ENCODE measurements around the gene PTPRO. TPM values are rescaled to one million over a fixed set of nuclear protein-coding genes. Genes with fewer than 3 reads are reported as not detected.

PTPRO gene
- total and polyA plus RNA-seq, 8 donors: 0.35 to 11.6 (median 0.68) TPM; not detected in 3

GRCh38 chr12:15435597-15435996 lies 113.3 kb downstream of the PTPRO start:
- no peaks in the 10 kb centered on the region for H3K4me1 ChIP-seq
- peaks cover 0 to 20% (median 15%) of the 10 kb centered on the region in 4 donors for H3K9me3 ChIP-seq
- H3K27ac ChIP-seq: no peak overlapping the region
- H3K4me3 ChIP-seq: no peak overlapping the region
- 89 to 99% (median 95%) methylated on average over 2 of the region's 2 CpGs for WGBS, 5 donors
- intact Hi-C loops (cut with DNase I; ENCODE audit: low total_unique reads): no loop called here
- no peak for DNase-seq
- H3K27me3 ChIP-seq: no peaks in the 10 kb centered on the region
- no peaks in the 10 kb centered on the region for H3K36me3 ChIP-seq
- TF ChIP-seq POLR2AphosphoS5 (IDR thresholded peaks at IDR 0.05) (no peak), EP300 (IDR thresholded peaks at IDR 0.05) (no peak), CTCF (IDR thresholded peaks at IDR 0.05) (no peak), POLR2A (IDR thresholded peaks at IDR 0.05) (no peak)

GRCh38 chr12:15439459-15439858 lies 117.2 kb downstream of the PTPRO start:
- WGBS, 5 donors: 85 to 95% (median 93%) methylated on average over 8 to 9 of the region's 9 CpGs
- Histone ChIP-seq H3K27me3 (no peaks in the 10 kb centered on the region), H3K4me3 (no peak overlapping the region), H3K9me3 (peaks cover 0 to 20% (median 15%) of the 10 kb centered on the region in 4 donors), H3K36me3 (no peaks in the 10 kb centered on the region), H3K27ac (no peak overlapping the region), H3K4me1 (no peaks in the 10 kb centered on the region)
- no peak for TF ChIP-seq EP300 (IDR thresholded peaks at IDR 0.05)
- TF ChIP-seq POLR2AphosphoS5 (IDR thresholded peaks at IDR 0.05): no peak
- no peak for TF ChIP-seq POLR2A (IDR thresholded peaks at IDR 0.05)
- no peak for TF ChIP-seq CTCF (IDR thresholded peaks at IDR 0.05)
- intact Hi-C loops (cut with DNase I; ENCODE audit: low total_unique reads): no loop called here
- DNase-seq: no peak

GRCh38 chr12:15443050-15443449 lies 120.7 kb downstream of the PTPRO start:
- no peaks in the 10 kb centered on the region for H3K27me3 ChIP-seq
- no peak overlapping the region for H3K27ac ChIP-seq
- no peak overlapping the region for H3K4me3 ChIP-seq
- H3K36me3 ChIP-seq: no peaks in the 10 kb centered on the region
- DNase-seq: no peak
- intact Hi-C loops (cut with DNase I; ENCODE audit: low total_unique reads): no loop called here
- peaks cover 0 to 9% (median 5%) of the 10 kb centered on the region in 4 donors for H3K9me3 ChIP-seq
- no peaks in the 10 kb centered on the region for H3K4me1 ChIP-seq
- no peak for TF ChIP-seq EP300 (IDR thresholded peaks at IDR 0.05)
- 93 to 98% (median 95%) methylated on average over 3 of the region's 3 CpGs for WGBS, 5 donors

- no peaks in the 10 kb centered on the region for H3K27me3 ChIP-seq
- no peak overlapping the region for H3K27ac ChIP-seq
- intact Hi-C loops (cut with DNase I; ENCODE audit: low total_unique reads): no loop called here
- TF ChIP-seq POLR2A (IDR thresholded peaks at IDR 0.05) (no peak), POLR2AphosphoS5 (IDR thresholded peaks at IDR 0.05) (no peak), EP300 (IDR thresholded peaks at IDR 0.05) (no peak), CTCF (IDR thresholded peaks at IDR 0.05) (no peak)
- peaks cover 0 to 9% (median 2%) of the 10 kb centered on the region in 4 donors for H3K9me3 ChIP-seq
- H3K36me3 ChIP-seq: no peaks in the 10 kb centered on the region
- 61 to 78% (median 68%) methylated on average over 4 of the region's 4 CpGs for WGBS, 5 donors
- H3K4me1 ChIP-seq: no peaks in the 10 kb centered on the region
- no peak for DNase-seq
- H3K4me3 ChIP-seq: no peak overlapping the region
Observed at GRCh38 chr12:15443611-15444010, 121.3 kb downstream of the PTPRO start.

- 85 to 95% (median 93%) methylated on average over 4 of the region's 4 CpGs for WGBS, 5 donors
- TF ChIP-seq POLR2A (IDR thresholded peaks at IDR 0.05) (no peak), POLR2AphosphoS5 (IDR thresholded peaks at IDR 0.05) (no peak), EP300 (IDR thresholded peaks at IDR 0.05) (no peak), CTCF (IDR thresholded peaks at IDR 0.05) (no peak)
- Histone ChIP-seq H3K27me3 (no peaks in the 10 kb centered on the region), H3K9me3 (peaks cover 0 to 5% (median 0%) of the 10 kb centered on the region in 4 donors), H3K36me3 (no peaks in the 10 kb centered on the region), H3K4me1 (no peaks in the 10 kb centered on the region), H3K27ac (no peak overlapping the region), H3K4me3 (no peak overlapping the region)
- no peak for DNase-seq
- intact Hi-C loops (cut with DNase I; ENCODE audit: low total_unique reads): no loop called here
Observed at GRCh38 chr12:15444523-15444922, 122.2 kb downstream of the PTPRO start.
